GM12891 (cell line): ENCODE results near the gene KCNMB1.

Experiments
- DNase-seq: peaks from one replicate; pipeline ENCODE4 v3.0.0; 2011; ENCODE audit warnings: low spot score; ENCODE audit not compliant: insufficient read length
- FAIRE-seq: peaks from 2 replicates; lab custom pipeline; 2011; peaks lifted over from hg19 to GRCh38; lab: Jason Lieb, UNC
- PAX5 ChIP-seq: IDR thresholded peaks from 2 replicates; pipeline ENCODE4 v1.6.1; 2011; ENCODE audit warnings: low read length, moderate library complexity, mild to moderate bottlenecking; ENCODE audit not compliant: insufficient read depth, severe bottlenecking
- POLR2A ChIP-seq: IDR thresholded peaks from 2 replicates; pipeline ENCODE4 v1.6.1; 2011; ENCODE audit warnings: low read depth, low read length, control low read depth
- POLR2AphosphoS5 ChIP-seq: IDR thresholded peaks from 2 replicates; pipeline ENCODE4 v1.6.1; 2011; ENCODE audit warnings: low read depth, low read length, control low read depth
- POU2F2 ChIP-seq: IDR thresholded peaks from 2 replicates; pipeline ENCODE4 v1.6.1; 2011; ENCODE audit warnings: low read depth, mild to moderate bottlenecking, control low read depth, low read length, moderate library complexity
- SPI1 ChIP-seq: IDR thresholded peaks from 2 replicates; pipeline ENCODE4 v1.6.1; 2011; ENCODE audit warnings: low read depth, low read length, control low read depth
- TAF1 ChIP-seq: IDR thresholded peaks from 2 replicates; pipeline ENCODE4 v1.6.1; 2011; ENCODE audit warnings: low read depth, low read length, control low read depth

Gene KCNMB1

DNA sequence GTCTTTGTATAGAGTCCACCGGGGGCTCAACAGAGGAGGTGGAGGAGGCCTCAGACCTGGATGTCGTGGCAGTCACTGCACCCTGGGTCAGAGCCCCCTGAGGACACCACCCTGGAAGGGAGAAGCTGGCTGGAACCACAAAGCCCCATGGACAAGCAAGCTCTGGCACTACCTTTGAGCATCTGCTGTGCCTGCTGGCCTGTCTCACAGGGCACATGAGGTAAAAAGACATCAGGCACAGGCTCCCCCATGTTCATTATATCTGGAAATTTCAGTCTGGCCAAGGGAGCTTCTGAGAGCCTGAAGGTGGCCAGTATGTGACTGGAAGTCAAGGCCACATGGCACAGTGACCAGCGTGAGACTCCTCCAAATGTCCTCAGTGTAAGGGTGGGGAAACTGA, 22.9 kb downstream of the KCNMB1 start:
- no peak for DNase-seq
- no peak for FAIRE-seq
- TF ChIP-seq POLR2AphosphoS5 (no peak), POLR2A (no peak)

DNA sequence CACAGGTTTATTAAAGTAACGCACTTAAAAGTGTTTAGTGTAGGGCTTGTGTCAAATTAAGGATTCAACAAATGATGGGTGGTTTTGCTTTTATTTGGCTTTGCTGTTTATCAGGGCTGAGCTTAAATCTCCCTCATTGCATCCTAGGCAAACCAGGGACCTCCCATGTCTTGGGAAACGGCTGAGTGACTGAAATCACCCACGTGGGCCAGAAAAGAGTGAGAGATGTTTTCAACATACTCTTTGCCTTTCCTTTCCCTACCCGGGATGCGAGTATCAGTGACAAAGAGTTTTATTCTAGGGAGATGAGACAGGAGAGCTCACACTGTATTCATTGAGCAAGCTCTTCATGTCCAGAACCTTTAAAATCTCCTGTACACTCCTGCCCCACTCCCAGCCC, 23.3 kb downstream of the KCNMB1 start:
- no peak for TF ChIP-seq TAF1
- no peak for TF ChIP-seq SPI1
- no peak for TF ChIP-seq PAX5
- TF ChIP-seq POLR2A = no peak
- TF ChIP-seq POU2F2 = no peak
- TF ChIP-seq POLR2AphosphoS5 = no peak
- FAIRE-seq (no peak), DNase-seq (no peak)

DNA sequence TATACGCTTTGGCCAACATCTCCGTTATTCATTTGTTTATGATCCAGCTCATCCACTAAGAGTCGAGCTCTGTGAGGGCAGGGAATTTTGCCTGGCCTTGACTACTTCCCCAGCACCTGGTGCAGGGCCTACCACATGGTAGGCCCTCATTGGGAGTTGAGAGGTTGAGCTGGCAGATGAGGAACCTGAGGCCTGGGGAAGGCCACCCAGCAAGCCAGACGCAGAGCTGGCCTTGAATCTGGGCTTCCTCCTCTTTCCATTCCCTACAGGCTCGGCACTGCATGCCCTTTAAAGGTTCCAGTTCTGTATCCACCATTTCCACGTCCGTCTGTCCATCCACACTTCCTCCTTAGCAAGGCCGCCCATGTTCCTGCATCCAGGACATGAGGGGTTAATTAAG, 24.2 kb downstream of the KCNMB1 start:
- no peak for DNase-seq
- FAIRE-seq = no peak
- TF ChIP-seq PAX5 = no peak

GRCh38 chr5:170363671-170364070, 25.5 kb downstream of the KCNMB1 start:
- no peak for DNase-seq

GRCh38 chr5:170362656-170363055, 26.5 kb downstream of the KCNMB1 start:
- DNase-seq (no peak), FAIRE-seq (no peak)
- TF ChIP-seq TAF1 = no peak
- no peak for TF ChIP-seq PAX5
- no peak for TF ChIP-seq POU2F2
- TF ChIP-seq POLR2A = no peak
- no peak for TF ChIP-seq POLR2AphosphoS5
- no peak for TF ChIP-seq SPI1

More at GRCh38 chr5:170363671-170364070, 25.5 kb downstream of the KCNMB1 start:
- FAIRE-seq = no peak
- TF ChIP-seq POLR2AphosphoS5 (no peak), POU2F2 (no peak), POLR2A (no peak), SPI1 (no peak), TAF1 (no peak), PAX5 (no peak)

DNA sequence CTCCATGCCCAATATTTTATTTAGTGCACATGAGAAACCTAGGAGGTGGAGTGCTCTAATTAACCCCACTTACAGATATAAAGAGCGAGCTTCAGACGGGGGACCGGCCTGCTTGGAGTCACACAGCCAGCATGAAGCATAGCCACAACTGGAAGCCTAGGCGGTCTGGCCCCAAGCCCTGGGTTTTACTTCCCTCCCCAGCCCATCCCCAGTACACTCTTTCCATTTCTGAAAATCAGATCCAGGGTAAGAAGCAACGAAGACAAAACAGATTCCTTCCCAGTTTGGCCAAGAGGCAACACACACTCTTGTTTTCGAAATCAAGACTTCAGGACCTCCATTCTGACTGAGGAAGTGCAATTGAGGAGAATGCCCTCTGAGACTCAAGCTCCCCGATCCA, 27.1 kb downstream of the KCNMB1 start:
- FAIRE-seq (no peak), DNase-seq (no peak)
- TF ChIP-seq POLR2A (no peak), POLR2AphosphoS5 (no peak), TAF1 (no peak), SPI1 (no peak), PAX5 (no peak)

DNA sequence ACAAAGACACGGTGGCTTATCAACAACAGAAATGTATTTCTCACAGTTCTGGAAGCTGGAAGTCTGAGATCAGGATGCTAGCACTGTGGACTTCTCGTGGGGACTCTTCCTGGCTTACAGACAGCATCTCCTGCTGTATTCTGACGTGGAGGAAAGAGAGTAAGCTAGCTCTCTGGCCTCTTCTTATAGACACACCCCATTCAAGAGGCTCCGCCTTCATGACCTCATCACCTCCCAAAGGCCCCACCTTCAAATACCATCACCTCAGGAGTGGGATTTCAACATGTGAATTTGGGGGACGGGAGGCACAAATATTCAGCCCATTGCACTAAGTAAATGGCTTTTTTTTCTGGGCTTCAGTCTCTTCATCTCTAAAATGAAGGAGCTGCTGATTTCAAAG, 27.6 kb downstream of the KCNMB1 start:
- TF ChIP-seq PAX5 = no peak
- no peak for TF ChIP-seq POU2F2
- TF ChIP-seq SPI1 = no peak
- no peak for TF ChIP-seq POLR2A
- no peak for TF ChIP-seq POLR2AphosphoS5
- TF ChIP-seq TAF1 = no peak
- FAIRE-seq (no peak), DNase-seq (no peak)

GRCh38 chr5:170361116-170361515, 28.1 kb downstream of the KCNMB1 start:
- no peak for FAIRE-seq
- TF ChIP-seq TAF1 (no peak), POLR2AphosphoS5 (no peak), POLR2A (no peak), PAX5 (no peak), SPI1 (no peak), POU2F2 (no peak)

GRCh38 chr5:170360709-170361108, 28.5 kb downstream of the KCNMB1 start:
- no peak for FAIRE-seq

More at GRCh38 chr5:170361116-170361515, 28.1 kb downstream of the KCNMB1 start:
- DNase-seq = no peak

GRCh38 chr5:170357955-170358444, 31.2 kb downstream of the KCNMB1 start:
- TF ChIP-seq POU2F2 (no peak), SPI1 (peak; percentile 75), PAX5 (no peak), TAF1 (no peak), POLR2AphosphoS5 (no peak), POLR2A (no peak)
- no peak for FAIRE-seq
- DNase-seq = no peak

More at GRCh38 chr5:170360709-170361108, 28.5 kb downstream of the KCNMB1 start:
- no peak for DNase-seq
- TF ChIP-seq PAX5 (no peak), POLR2AphosphoS5 (no peak), POU2F2 (no peak), SPI1 (peak; percentile 69), TAF1 (no peak), POLR2A (no peak)
